Central memory CD8-positive, alpha-beta T cell (primary cell): ENCODE measurements around the gene RNPEPL1.

Source experiments
- ATAC-seq: fragments of 150-1000 bp; cut with Tn5 transposase; replicated peaks from 2 replicates; pipeline ENCODE4 v1.10.0; 2022; ENCODE audit warnings: mild to moderate bottlenecking, moderate FRiP score, moderate number of reproducible peaks; ENCODE audit not compliant: poor library complexity, severe bottlenecking; ENCODE audit errors: extremely low read depth
- DNase-seq, 2 donors: peaks; one replicate each; pipeline ENCODE4 v3.0.0; 2021; ENCODE audit warnings: low spot score in 2 of 2
- H3K27ac Mint-ChIP-seq: one replicate; pipeline ENCODE4 v1.8.0; 2022; ENCODE audit warnings: low read depth, mild to moderate bottlenecking, moderate library complexity, mixed read lengths
- H3K27me3 Mint-ChIP-seq: one replicate; pipeline ENCODE4 v1.8.0; 2022; ENCODE audit warnings: mixed read lengths
- H3K36me3 Mint-ChIP-seq: one replicate; pipeline ENCODE4 v1.8.0; 2022; ENCODE audit warnings: mild to moderate bottlenecking, moderate library complexity, mixed read lengths; ENCODE audit not compliant: insufficient read depth
- H3K4me1 Mint-ChIP-seq: one replicate; pipeline ENCODE4 v1.8.0; 2022; ENCODE audit warnings: mixed read lengths
- H3K4me3 Mint-ChIP-seq: one replicate; pipeline ENCODE4 v1.8.0; 2022; ENCODE audit warnings: mild to moderate bottlenecking, moderate library complexity, mixed read lengths
- H3K9me3 Mint-ChIP-seq: one replicate; pipeline ENCODE4 v1.8.0; 2022; ENCODE audit warnings: mixed read lengths

Gene RNPEPL1

GRCh38 chr2:240596080-240596460 is 27.8 kb downstream of the RNPEPL1 start:
- H3K4me3 Mint-ChIP-seq: no peak overlapping the region
- H3K27ac Mint-ChIP-seq: no peak overlapping the region
- no peak for ATAC-seq
- H3K36me3 Mint-ChIP-seq: peaks cover 11% of the 10 kb centered on the region
- DNase-seq: no peak
- no peaks in the 10 kb centered on the region for H3K27me3 Mint-ChIP-seq
- H3K4me1 Mint-ChIP-seq: no peaks in the 10 kb centered on the region
- no peaks in the 10 kb centered on the region for H3K9me3 Mint-ChIP-seq

GRCh38 chr2:240596491-240596931 is 28.2 kb downstream of the RNPEPL1 start:
- Mint-ChIP-seq H3K4me3 (no peak overlapping the region), H3K9me3 (no peaks in the 10 kb centered on the region), H3K4me1 (no peaks in the 10 kb centered on the region), H3K36me3 (peaks cover 9% of the 10 kb centered on the region), H3K27ac (no peak overlapping the region), H3K27me3 (no peaks in the 10 kb centered on the region)
- DNase-seq: no peak
- no peak for ATAC-seq

- no peaks in the 10 kb centered on the region for H3K9me3 Mint-ChIP-seq
- peaks cover 11% of the 10 kb centered on the region for H3K36me3 Mint-ChIP-seq
- no peaks in the 10 kb centered on the region for H3K4me1 Mint-ChIP-seq
- H3K27me3 Mint-ChIP-seq: no peaks in the 10 kb centered on the region
- no peak for DNase-seq
- H3K4me3 Mint-ChIP-seq: no peak overlapping the region
- H3K27ac Mint-ChIP-seq: no peak overlapping the region
- no peak for ATAC-seq
Observed at GRCh38 chr2:240597054-240597418, 28.8 kb downstream of the RNPEPL1 start.

GRCh38 chr2:240597419-240598181 is 29.3 kb downstream of the RNPEPL1 start:
- Mint-ChIP-seq H3K4me1 (no peaks in the 10 kb centered on the region), H3K27ac (no peak overlapping the region), H3K9me3 (no peaks in the 10 kb centered on the region), H3K27me3 (no peaks in the 10 kb centered on the region), H3K4me3 (no peak overlapping the region), H3K36me3 (peaks cover 10% of the 10 kb centered on the region)
- DNase-seq (no peak), ATAC-seq (no peak)

GRCh38 chr2:240598311-240598911 is 30.1 kb downstream of the RNPEPL1 start:
- Mint-ChIP-seq H3K27ac (peak overlapping the region; percentile 22), H3K4me3 (no peak overlapping the region), H3K4me1 (no peaks in the 10 kb centered on the region), H3K36me3 (peaks cover 9% of the 10 kb centered on the region), H3K9me3 (no peaks in the 10 kb centered on the region), H3K27me3 (no peaks in the 10 kb centered on the region)
- ATAC-seq: no peak
- DNase-seq: no peak

- H3K4me1 Mint-ChIP-seq: no peaks in the 10 kb centered on the region
- H3K36me3 Mint-ChIP-seq: peaks cover 7% of the 10 kb centered on the region
- ATAC-seq (no peak), DNase-seq (no peak)
- no peaks in the 10 kb centered on the region for H3K27me3 Mint-ChIP-seq
- H3K4me3 Mint-ChIP-seq: no peak overlapping the region
- H3K27ac Mint-ChIP-seq: peak overlapping the region; percentile 22
- H3K9me3 Mint-ChIP-seq: no peaks in the 10 kb centered on the region
Observed at GRCh38 chr2:240599141-240599583, 30.9 kb downstream of the RNPEPL1 start.

- H3K4me3 Mint-ChIP-seq: no peak overlapping the region
- H3K27ac Mint-ChIP-seq: peak overlapping the region; percentile 71
- DNase-seq: no peak
- peaks cover 6% of the 10 kb centered on the region for H3K4me1 Mint-ChIP-seq
- no peak for ATAC-seq
- no peaks in the 10 kb centered on the region for H3K9me3 Mint-ChIP-seq
- H3K27me3 Mint-ChIP-seq: no peaks in the 10 kb centered on the region
- H3K36me3 Mint-ChIP-seq: peaks cover 7% of the 10 kb centered on the region
Observed at GRCh38 chr2:240600451-240600961, 32.2 kb downstream of the RNPEPL1 start.

- Mint-ChIP-seq H3K4me3 (no peak overlapping the region), H3K27me3 (no peaks in the 10 kb centered on the region), H3K4me1 (peaks cover 6% of the 10 kb centered on the region), H3K9me3 (no peaks in the 10 kb centered on the region), H3K36me3 (peaks cover 4% of the 10 kb centered on the region), H3K27ac (peak overlapping the region; percentile 71)
- DNase-seq (no peak), ATAC-seq (no peak)
Observed at GRCh38 chr2:240601061-240601830, 33.0 kb downstream of the RNPEPL1 start.

GRCh38 chr2:240601831-240602160 is 33.5 kb downstream of the RNPEPL1 start:
- H3K4me3 Mint-ChIP-seq: no peak overlapping the region
- H3K4me1 Mint-ChIP-seq: peaks cover 6% of the 10 kb centered on the region
- no peaks in the 10 kb centered on the region for H3K27me3 Mint-ChIP-seq
- DNase-seq (no peak), ATAC-seq (no peak)
- no peak overlapping the region for H3K27ac Mint-ChIP-seq
- no peaks in the 10 kb centered on the region for H3K9me3 Mint-ChIP-seq
- peaks cover 4% of the 10 kb centered on the region for H3K36me3 Mint-ChIP-seq

- H3K27ac Mint-ChIP-seq: peak overlapping the region; percentile 51
- H3K27me3 Mint-ChIP-seq: no peaks in the 10 kb centered on the region
- H3K4me1 Mint-ChIP-seq: peaks cover 6% of the 10 kb centered on the region
- no peaks in the 10 kb centered on the region for H3K9me3 Mint-ChIP-seq
- H3K36me3 Mint-ChIP-seq: peaks cover 5% of the 10 kb centered on the region
- no peak for DNase-seq
- no peak for ATAC-seq
- no peak overlapping the region for H3K4me3 Mint-ChIP-seq
Observed at GRCh38 chr2:240602266-240603050, 34.2 kb downstream of the RNPEPL1 start.

GRCh38 chr2:240603081-240603835 is 35.0 kb downstream of the RNPEPL1 start:
- no peak for DNase-seq
- ATAC-seq: no peak
- Mint-ChIP-seq H3K27ac (peak overlapping the region; percentile 51), H3K4me1 (peaks cover 6% of the 10 kb centered on the region), H3K36me3 (peaks cover 8% of the 10 kb centered on the region), H3K4me3 (no peak overlapping the region), H3K9me3 (no peaks in the 10 kb centered on the region), H3K27me3 (no peaks in the 10 kb centered on the region)

- no peak overlapping the region for H3K27ac Mint-ChIP-seq
- H3K4me3 Mint-ChIP-seq: no peak overlapping the region
- DNase-seq (no peak), ATAC-seq (no peak)
- peaks cover 8% of the 10 kb centered on the region for H3K36me3 Mint-ChIP-seq
- no peaks in the 10 kb centered on the region for H3K9me3 Mint-ChIP-seq
- H3K27me3 Mint-ChIP-seq: no peaks in the 10 kb centered on the region
- H3K4me1 Mint-ChIP-seq: peaks cover 6% of the 10 kb centered on the region
Observed at GRCh38 chr2:240603846-240604245, 35.6 kb downstream of the RNPEPL1 start.
